Measurements from ENCODE around the gene TSHZ3. TPM values are rescaled to one million over a fixed set of nuclear protein-coding genes. Genes with fewer than 3 reads are reported as not detected.

Gene TSHZ3
- total and polyA plus RNA-seq, 2 of the 13 experiments (the other 11 are each of a cell fraction or from before 2014, with no cell fraction given) = not detected

GRCh38 chr19:31330237-31330636 lies 19.0 kb downstream of the TSHZ3 start:
- H3K79me2 ChIP-seq (ENCODE audit: insufficient read depth, low read length) = no peaks in the 10 kb centered on the region
- no peak overlapping the region for H3K4me2 ChIP-seq (ENCODE audit: low read depth, low read length)
- intact Hi-C loops (cut with micrococcal nuclease; ENCODE audit: unreplicated experiment) = no loop called here
- DNase-seq (ENCODE audit: low spot score) (no peak), FAIRE-seq (no peak), ATAC-seq (no peak)
- CTCF ChIA-PET (ENCODE audit: low intra/inter-chr PET ratio, low total read pairs) = no interaction called here
- H4K20me1 ChIP-seq (ENCODE audit: insufficient read depth, low read length) = no peaks in the 10 kb centered on the region
- H3K27ac ChIP-seq (ENCODE audit: extremely low read length, insufficient read depth, low read length) = no peak overlapping the region
- H3K27me3 ChIP-seq (ENCODE audit: control insufficient read depth in 1 of 2, insufficient read depth in 2 of 2, low read length in 2 of 2) = peaks cover 0 to 6% of the 10 kb centered on the region in 2 experiments; a peak in 2 of 5 replicates
- H3K4me1 ChIP-seq (ENCODE audit: insufficient read depth, low read length) = no peaks in the 10 kb centered on the region
- in situ Hi-C loops (cut with HindIII; ENCODE audit: extremely low pct_ligation_motif_present, low pct_unique_long_range_greater_than_20kb) = no loop called here
- BruUV-seq (replicated peaks) = no TSS peak
- whole genome bisulfite sequencing (ENCODE audit: low lambda C conversion rate) = 10% methylated on average over 3 of the region's 10 CpGs
- no peak for TF ChIP-seq ZBTB20 (CRISPR knock-in tag; IDR thresholded peaks at IDR 0.05; ENCODE audit: borderline replicate concordance, low read depth)
- no peak for TF ChIP-seq ZNF44 (CRISPR knock-in tag; IDR thresholded peaks at IDR 0.05)
- TF ChIP-seq ZNF431 (CRISPR knock-in tag; IDR thresholded peaks at IDR 0.05; ENCODE audit: borderline replicate concordance, low read depth) = no peak
- no peak for TF ChIP-seq BHLHE40 (IDR thresholded peaks at IDR 0.05; ENCODE audit: low read length)
- TF ChIP-seq, protein P1, sequence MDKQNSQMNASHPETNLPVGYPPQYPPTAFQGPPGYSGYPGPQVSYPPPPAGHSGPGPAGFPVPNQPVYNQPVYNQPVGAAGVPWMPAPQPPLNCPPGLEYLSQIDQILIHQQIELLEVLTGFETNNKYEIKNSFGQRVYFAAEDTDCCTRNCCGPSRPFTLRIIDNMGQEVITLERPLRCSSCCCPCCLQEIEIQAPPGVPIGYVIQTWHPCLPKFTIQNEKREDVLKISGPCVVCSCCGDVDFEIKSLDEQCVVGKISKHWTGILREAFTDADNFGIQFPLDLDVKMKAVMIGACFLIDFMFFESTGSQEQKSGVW (CRISPR knock-in tag; IDR thresholded peaks at IDR 0.05; ENCODE audit: borderline replicate concordance) = no peak
- TF ChIP-seq ZNF574 (CRISPR knock-in tag; IDR thresholded peaks at IDR 0.05) = no peak
- TF ChIP-seq HDAC2 (CRISPR knock-in tag; IDR thresholded peaks at IDR 0.05) = no peak
- no peak for TF ChIP-seq REL (CRISPR knock-in tag; conservative IDR thresholded peaks at IDR 0.05)
- TF ChIP-seq, protein P2, sequence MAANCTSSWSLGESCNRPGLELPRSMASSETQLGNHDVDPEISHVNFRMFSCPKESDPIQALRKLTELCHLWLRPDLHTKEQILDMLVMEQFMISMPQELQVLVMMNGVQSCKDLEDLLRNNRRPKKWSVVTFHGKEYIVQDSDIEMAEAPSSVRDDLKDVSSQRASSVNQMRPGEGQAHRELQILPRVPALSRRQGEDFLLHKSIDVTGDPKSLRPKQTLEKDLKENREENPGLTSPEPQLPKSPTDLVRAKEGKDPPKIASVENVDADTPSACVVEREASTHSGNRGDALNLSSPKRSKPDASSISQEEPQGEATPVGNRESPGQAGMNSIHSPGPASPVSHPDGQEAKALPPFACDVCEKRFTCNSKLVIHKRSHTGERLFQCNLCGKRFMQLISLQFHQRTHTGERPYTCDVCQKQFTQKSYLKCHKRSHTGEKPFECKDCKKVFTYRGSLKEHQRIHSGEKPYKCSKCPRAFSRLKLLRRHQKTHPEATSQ (CRISPR knock-in tag; IDR thresholded peaks at IDR 0.05; ENCODE audit: borderline replicate concordance) = no peak
- H3K9ac ChIP-seq (ENCODE audit: insufficient read depth, low read depth, low read length) = no peak overlapping the region
- no peak overlapping the region for H3K4me3 ChIP-seq (replicated peaks in 1 of 3; ENCODE audit: insufficient read depth in 1 of 3, low read depth in 2 of 3, low read length in 3 of 3)
- no peaks in the 10 kb centered on the region for H3K9me3 ChIP-seq (ENCODE audit: low read length)
- H3K36me3 ChIP-seq (replicated peaks in 1 of 2; ENCODE audit: control insufficient read depth in 1 of 2, insufficient read depth in 2 of 2, low read length in 2 of 2) = no peaks in the 10 kb centered on the region
- no peak overlapping the region for H2AFZ ChIP-seq (ENCODE audit: low read length)
- POLR2A ChIA-PET = no interaction called here

Data from HepG2 (cell line).